ENCODE data around the gene TIMP3. TPM values are rescaled to one million over a fixed set of nuclear protein-coding genes. Genes with fewer than 3 reads are reported as not detected.

The TIMP3 gene
- total and polyA plus RNA-seq, 2 donors (not counting 1 experiment from before 2014, with no cell fraction given): not detected

DNA sequence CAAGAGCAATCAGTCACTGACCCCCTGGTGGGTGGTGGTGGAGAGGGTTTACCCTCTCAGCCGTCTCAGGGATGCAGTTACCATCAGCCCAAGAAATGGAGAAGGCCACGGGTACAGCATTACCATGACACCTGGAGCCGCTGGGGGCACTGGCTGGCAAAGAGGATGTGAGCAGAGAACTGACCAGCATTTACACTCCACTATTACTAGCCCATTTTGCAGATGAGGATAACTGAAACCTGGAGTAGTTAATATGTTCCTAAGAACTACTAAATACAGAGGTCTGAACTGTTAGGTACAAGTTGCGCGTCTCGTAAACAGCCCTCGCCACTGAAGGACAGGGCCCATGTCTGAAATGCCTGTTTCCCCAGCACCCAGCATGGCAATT is 79.0 kb downstream of the TIMP3 start:
- H3K27me3 ChIP-seq (replicated peaks in 1 of 4; ENCODE audit: control extremely low read depth in 1 of 4, control insufficient read depth in 3 of 4, insufficient read depth in 4 of 4, low read length in 3 of 4): no peaks in the 10 kb centered on the region
- no peak overlapping the region for H3K4me3 ChIP-seq (ENCODE audit: control extremely low read depth in 1 of 5, extremely low read depth in 1 of 5, insufficient read depth in 1 of 5, low read depth in 2 of 5, low read length in 4 of 5)
- no peaks in the 10 kb centered on the region for H3K36me3 ChIP-seq (replicated peaks in 1 of 2; ENCODE audit: control extremely low read depth in 1 of 2, control insufficient read depth in 1 of 2, extremely low read depth in 1 of 2, insufficient read depth in 2 of 2, low read length in 1 of 2)
- H3K27ac Mint-ChIP-seq: no peak overlapping the region
- H3K9me3 Mint-ChIP-seq (ENCODE audit: insufficient read depth): no peaks in the 10 kb centered on the region
- 94% methylated on average over 5 of the region's 7 CpGs for WGBS (ENCODE audit: insufficient coverage)
- ChIA-PET CTCF (no interaction called here), POLR2A (no interaction called here)
- peaks cover 19% of the 10 kb centered on the region for H3K4me1 Mint-ChIP-seq
- TF ChIP-seq EZH2 (IDR thresholded peaks at IDR 0.05; ENCODE audit: borderline replicate concordance, insufficient read depth, low read depth, low read length, poor library complexity, severe bottlenecking): no peak
- TF ChIP-seq CTCF (IDR thresholded peaks at IDR 0.05): no peak
- H3K4me2 ChIP-seq (replicated peaks; ENCODE audit: low read depth, low read length, poor library complexity, severe bottlenecking): peak overlapping the region; percentile 55
- intact Hi-C loops (cut with micrococcal nuclease): no loop called here
- H4K20me1 ChIP-seq (ENCODE audit: control insufficient read depth, insufficient read depth, low read length, poor library complexity, severe bottlenecking): no peaks in the 10 kb centered on the region
- H3K9me3 ChIP-seq (ENCODE audit: control extremely low read depth in 1 of 3, control insufficient read depth in 2 of 3, insufficient read depth in 1 of 3, low read length in 2 of 3): no peaks in the 10 kb centered on the region
- H3K9ac ChIP-seq (ENCODE audit: low read length): no peak overlapping the region
- H3K4me3 Mint-ChIP-seq: no peak overlapping the region
- peaks cover 10 to 14% of the 10 kb centered on the region in 2 donors for H3K4me1 ChIP-seq (ENCODE audit: control insufficient read depth in 2 of 2, insufficient read depth in 2 of 2, low read length in 2 of 2)
- DNase-seq: no peak
- peaks cover 12% of the 10 kb centered on the region for H3K27me3 Mint-ChIP-seq
- peak overlapping the region; percentile 65 for H2AFZ ChIP-seq (ENCODE audit: insufficient read depth, low read depth, low read length, poor library complexity, severe bottlenecking)
- H3K79me2 ChIP-seq (ENCODE audit: control insufficient read depth, insufficient read depth, low read length): no peaks in the 10 kb centered on the region
- no peak for ATAC-seq (ENCODE audit: low read depth)
- H3K27ac ChIP-seq (ENCODE audit: low read length in 2 of 2): no peak overlapping the region

DNA sequence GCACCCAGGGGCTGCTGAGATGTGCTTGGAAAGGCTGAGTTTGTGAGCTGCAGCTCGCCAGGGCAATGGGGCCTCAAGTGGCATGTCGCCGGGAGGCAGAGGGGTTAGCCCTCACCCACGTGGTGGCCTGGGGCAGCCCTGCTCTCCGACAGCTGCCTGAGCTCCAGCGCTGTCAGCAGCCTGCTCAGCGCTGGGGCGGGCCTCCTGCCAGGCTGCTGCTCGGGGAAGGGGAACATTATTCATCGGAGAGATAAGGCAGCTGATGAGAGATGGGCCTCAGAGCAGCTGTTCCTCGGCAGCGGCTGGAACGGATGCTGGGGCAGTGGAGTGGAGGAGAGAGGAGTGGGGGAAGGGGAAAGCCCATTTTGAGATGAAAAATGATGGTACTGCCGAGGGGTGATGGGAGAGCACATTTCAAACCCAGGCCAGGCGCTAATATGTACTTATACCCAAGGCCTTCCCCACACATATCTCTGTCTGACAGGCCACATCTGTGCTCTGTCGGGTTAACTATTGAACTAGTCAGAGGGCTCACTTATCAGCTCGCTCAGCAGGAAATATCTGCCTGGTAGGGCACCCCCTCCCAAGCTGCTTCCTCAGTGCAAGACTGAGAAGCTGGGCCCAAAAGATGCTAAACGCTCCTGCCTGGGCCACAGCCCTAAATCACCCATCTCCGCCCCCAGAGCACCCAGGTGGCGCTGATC is 79.5 kb downstream of the TIMP3 start:
- peak overlapping the region; percentile 26 to 60 for H3K27ac ChIP-seq (ENCODE audit: low read length in 2 of 2)
- peak overlapping the region in 1 of 5 experiments; percentile 4 for H3K4me3 ChIP-seq (ENCODE audit: control extremely low read depth in 1 of 5, extremely low read depth in 1 of 5, insufficient read depth in 1 of 5, low read depth in 2 of 5, low read length in 4 of 5)
- no peaks in the 10 kb centered on the region for H3K36me3 ChIP-seq (replicated peaks in 1 of 2; ENCODE audit: control extremely low read depth in 1 of 2, control insufficient read depth in 1 of 2, extremely low read depth in 1 of 2, insufficient read depth in 2 of 2, low read length in 1 of 2)
- no peaks in the 10 kb centered on the region for H3K9me3 ChIP-seq (ENCODE audit: control extremely low read depth in 1 of 3, control insufficient read depth in 2 of 3, insufficient read depth in 1 of 3, low read length in 2 of 3)
- DNase-seq (peak; percentile 36), ATAC-seq (ENCODE audit: low read depth) (peak; percentile 39)
- Mint-ChIP-seq H3K4me1 (peaks cover 19% of the 10 kb centered on the region), H3K4me3 (peak overlapping the region; percentile 62), H3K9me3 (ENCODE audit: insufficient read depth) (no peaks in the 10 kb centered on the region), H3K27ac (peak overlapping the region; percentile 82), H3K27me3 (peaks cover 12% of the 10 kb centered on the region)
- 8% methylated on average over 15 of the region's 20 CpGs for WGBS (ENCODE audit: insufficient coverage)
- H2AFZ ChIP-seq (ENCODE audit: insufficient read depth, low read depth, low read length, poor library complexity, severe bottlenecking): peak overlapping the region; percentile 65
- H4K20me1 ChIP-seq (ENCODE audit: control insufficient read depth, insufficient read depth, low read length, poor library complexity, severe bottlenecking): no peaks in the 10 kb centered on the region
- ChIA-PET CTCF (no interaction called here), POLR2A (no interaction called here)
- no peaks in the 10 kb centered on the region for H3K79me2 ChIP-seq (ENCODE audit: control insufficient read depth, insufficient read depth, low read length)
- intact Hi-C loops (cut with micrococcal nuclease): no loop called here
- no peak overlapping the region for H3K9ac ChIP-seq (ENCODE audit: low read length)
- no peak for TF ChIP-seq EZH2 (IDR thresholded peaks at IDR 0.05; ENCODE audit: borderline replicate concordance, insufficient read depth, low read depth, low read length, poor library complexity, severe bottlenecking)
- peaks cover 10 to 14% of the 10 kb centered on the region in 2 donors for H3K4me1 ChIP-seq (ENCODE audit: control insufficient read depth in 2 of 2, insufficient read depth in 2 of 2, low read length in 2 of 2)
- H3K4me2 ChIP-seq (replicated peaks; ENCODE audit: low read depth, low read length, poor library complexity, severe bottlenecking): peak overlapping the region; percentile 55
- H3K27me3 ChIP-seq (replicated peaks in 1 of 4; ENCODE audit: control extremely low read depth in 1 of 4, control insufficient read depth in 3 of 4, insufficient read depth in 4 of 4, low read length in 3 of 4): no peaks in the 10 kb centered on the region

All from B cell (primary cell).